AG10803 (cell line): Measurements from ENCODE around the gene TMEM182.

Source experiments
- DNase-seq: peaks from one replicate; pipeline ENCODE4 v3.0.0; 2010; ENCODE audit warnings: low read depth
- H3K4me3 ChIP-seq: 2 replicates; pipeline ENCODE4 v1.5.1; 2011; ENCODE audit warnings: mild to moderate bottlenecking, low read length, control low read depth
- CTCF ChIP-seq: conservative IDR thresholded peaks from 2 replicates; pipeline ENCODE4 v1.5.1; 2011; ENCODE audit warnings: mild to moderate bottlenecking, low read length, control low read depth, inconsistent platforms

The TMEM182 gene

GRCh38 chr2:102789349-102790090 is 27.7 kb downstream of the TMEM182 start:
- no peak for TF ChIP-seq CTCF
- no peak for DNase-seq
- H3K4me3 ChIP-seq, result no peak overlapping the region

- no peak overlapping the region for H3K4me3 ChIP-seq
- DNase-seq, result no peak
- no peak for TF ChIP-seq CTCF
Measured at GRCh38 chr2:102790091-102790455, 28.2 kb downstream of the TMEM182 start.

GRCh38 chr2:102792568-102793208 is 30.9 kb downstream of the TMEM182 start:
- H3K4me3 ChIP-seq, result no peak overlapping the region
- TF ChIP-seq CTCF, result no peak
- DNase-seq, result no peak

GRCh38 chr2:102795641-102796040 is 33.8 kb downstream of the TMEM182 start:
- no peak for TF ChIP-seq CTCF
- H3K4me3 ChIP-seq, result no peak overlapping the region
- no peak for DNase-seq

GRCh38 chr2:102796337-102796736 is 34.5 kb downstream of the TMEM182 start:
- TF ChIP-seq CTCF, result no peak
- DNase-seq, result no peak

GRCh38 chr2:102797486-102797885 is 35.7 kb downstream of the TMEM182 start:
- no peak for TF ChIP-seq CTCF
- DNase-seq, result no peak
- H3K4me3 ChIP-seq, result no peak overlapping the region

More at GRCh38 chr2:102796337-102796736, 34.5 kb downstream of the TMEM182 start:
- no peak overlapping the region for H3K4me3 ChIP-seq

- no peak for DNase-seq
- H3K4me3 ChIP-seq, result no peak overlapping the region
- no peak for TF ChIP-seq CTCF
Measured at GRCh38 chr2:102798181-102798580, 36.4 kb downstream of the TMEM182 start.
